ENCODE data around the gene C22orf15. TPM values are rescaled to one million over a fixed set of nuclear protein-coding genes. Genes with fewer than 3 reads are reported as not detected.
"Not testable (repeated sequence)": the region's sequence is repeated elsewhere in the genome, so short reads cannot be mapped to it uniquely, and the experiment has no call there.

Gene C22orf15
- total and polyA plus RNA-seq, 9 donors, result 0.14 to 0.66 (median 0.45) TPM

DNA sequence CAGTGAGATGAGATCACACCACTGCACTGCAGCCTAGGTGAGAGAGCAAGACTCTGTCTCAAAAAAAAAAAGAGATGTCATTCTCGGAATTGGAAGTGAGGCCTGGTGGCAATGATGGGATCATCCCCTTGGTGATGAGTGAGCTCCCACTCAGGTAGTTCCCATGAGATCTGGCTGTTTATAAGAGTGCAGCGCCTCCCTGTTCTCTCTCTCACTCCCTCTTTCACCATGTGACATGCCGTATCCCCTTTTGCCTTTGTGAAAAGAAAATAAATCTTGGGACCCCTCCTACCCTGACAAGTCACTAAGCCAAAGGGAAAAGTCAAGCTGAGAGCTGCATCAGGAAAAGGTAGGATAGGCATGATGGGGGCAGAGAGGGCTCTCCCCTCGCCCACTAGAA, 40.6 kb upstream of the C22orf15 start:
- H3K36me3 ChIP-seq (ENCODE audit: control insufficient read depth, insufficient read depth, low read length), result no peaks in the 10 kb centered on the region
- peaks cover 6% of the 10 kb centered on the region for H3K4me1 ChIP-seq (ENCODE audit: control insufficient read depth, insufficient read depth, low read length)
- H3K9me3 ChIP-seq (replicated peaks; ENCODE audit: control insufficient read depth, low read depth, low read length), result no peaks in the 10 kb centered on the region
- WGBS (ENCODE audit: insufficient coverage), result 63% methylated on average over 1 of the region's 4 CpGs
- H3K27me3 ChIP-seq (ENCODE audit: control insufficient read depth, insufficient read depth, low read length), result no peaks in the 10 kb centered on the region
- no peak for DNase-seq
- no peak overlapping the region for H3K27ac ChIP-seq (ENCODE audit: low read length)
- H3K4me3 ChIP-seq (ENCODE audit: low read length), result no peak overlapping the region

DNA sequence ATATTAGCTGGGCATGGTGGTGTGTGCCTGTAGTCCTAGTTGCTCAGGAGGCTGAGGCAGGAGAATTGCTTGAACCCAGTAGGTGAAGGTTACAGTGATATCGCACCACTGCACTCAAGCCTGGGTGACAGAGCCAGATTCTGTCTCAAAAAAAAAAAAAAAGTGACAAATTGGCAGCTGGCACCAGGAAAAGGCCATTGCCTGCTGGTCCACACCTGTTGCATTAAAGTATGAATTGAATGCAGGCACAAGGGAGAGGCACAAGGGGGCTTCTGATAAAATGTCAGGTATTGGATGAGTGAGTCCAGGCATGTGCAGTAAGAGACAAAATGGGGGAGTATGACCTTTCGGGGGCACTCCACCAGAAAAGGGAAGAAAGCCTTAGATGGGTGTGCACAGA, 40.1 kb upstream of the C22orf15 start:
- 88% methylated on average over 2 of the region's 2 CpGs for WGBS (ENCODE audit: insufficient coverage)
- no peak for DNase-seq
- H3K4me1 ChIP-seq (ENCODE audit: control insufficient read depth, insufficient read depth, low read length), result peaks cover 2% of the 10 kb centered on the region
- no peaks in the 10 kb centered on the region for H3K36me3 ChIP-seq (ENCODE audit: control insufficient read depth, insufficient read depth, low read length)
- H3K27ac ChIP-seq (ENCODE audit: low read length), result no peak overlapping the region
- H3K4me3 ChIP-seq (ENCODE audit: low read length), result no peak overlapping the region
- no peaks in the 10 kb centered on the region for H3K27me3 ChIP-seq (ENCODE audit: control insufficient read depth, insufficient read depth, low read length)
- no peaks in the 10 kb centered on the region for H3K9me3 ChIP-seq (replicated peaks; ENCODE audit: control insufficient read depth, low read depth, low read length)

DNA sequence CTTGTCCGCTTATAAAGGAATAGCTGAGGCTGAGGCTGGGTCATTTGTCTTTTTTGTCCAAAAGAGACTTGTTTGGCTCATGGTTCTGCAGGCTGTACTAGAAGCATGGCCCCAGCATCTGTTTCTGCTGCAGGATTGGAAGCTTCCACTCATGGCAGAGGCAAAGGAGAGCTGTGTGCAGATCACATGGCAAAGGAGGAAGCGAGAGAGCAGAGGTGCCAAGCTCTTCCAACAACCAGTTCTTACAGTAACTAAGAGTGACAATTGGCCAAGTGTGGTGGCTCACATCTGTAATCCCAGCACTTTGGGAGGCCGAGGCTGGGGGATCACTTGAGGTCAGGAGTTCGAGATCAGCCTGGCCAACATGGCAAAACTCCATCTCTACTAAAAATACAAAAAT, 34.7 kb upstream of the C22orf15 start:
- not testable (repeated sequence) for H3K9me3 ChIP-seq (replicated peaks; ENCODE audit: control insufficient read depth, low read depth, low read length); H3K4me3 ChIP-seq (ENCODE audit: low read length); H3K27me3 ChIP-seq (ENCODE audit: control insufficient read depth, insufficient read depth, low read length); H3K36me3 ChIP-seq (ENCODE audit: control insufficient read depth, insufficient read depth, low read length); H3K4me1 ChIP-seq (ENCODE audit: control insufficient read depth, insufficient read depth, low read length); H3K27ac ChIP-seq (ENCODE audit: low read length)
- peak; percentile 37 for DNase-seq
- 63% methylated on average over 1 of the region's 4 CpGs for WGBS (ENCODE audit: insufficient coverage)

DNA sequence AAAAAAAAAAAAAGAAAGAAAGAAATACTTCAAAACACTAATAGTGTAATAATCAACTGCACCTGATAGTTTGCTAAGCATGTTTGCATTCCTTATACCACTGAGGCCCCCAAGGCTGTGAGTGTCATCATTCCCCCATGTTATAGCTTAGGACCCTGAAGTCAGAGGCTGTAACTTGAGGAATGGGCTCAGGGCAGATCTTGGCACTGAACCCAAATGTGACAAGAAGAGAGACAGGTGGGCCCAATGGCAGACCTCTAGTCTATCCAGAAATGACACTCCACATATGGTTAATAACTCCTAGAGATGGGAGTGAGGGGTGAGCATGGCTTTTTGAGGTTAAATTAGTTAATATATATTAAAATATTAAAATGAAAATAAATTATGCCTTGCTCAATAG, 25.1 kb upstream of the C22orf15 start:
- Histone ChIP-seq H3K9me3 (replicated peaks; ENCODE audit: control insufficient read depth, low read depth, low read length) (no peaks in the 10 kb centered on the region), H3K27ac (ENCODE audit: low read length) (no peak overlapping the region)
- peak; percentile 33 for DNase-seq

DNA sequence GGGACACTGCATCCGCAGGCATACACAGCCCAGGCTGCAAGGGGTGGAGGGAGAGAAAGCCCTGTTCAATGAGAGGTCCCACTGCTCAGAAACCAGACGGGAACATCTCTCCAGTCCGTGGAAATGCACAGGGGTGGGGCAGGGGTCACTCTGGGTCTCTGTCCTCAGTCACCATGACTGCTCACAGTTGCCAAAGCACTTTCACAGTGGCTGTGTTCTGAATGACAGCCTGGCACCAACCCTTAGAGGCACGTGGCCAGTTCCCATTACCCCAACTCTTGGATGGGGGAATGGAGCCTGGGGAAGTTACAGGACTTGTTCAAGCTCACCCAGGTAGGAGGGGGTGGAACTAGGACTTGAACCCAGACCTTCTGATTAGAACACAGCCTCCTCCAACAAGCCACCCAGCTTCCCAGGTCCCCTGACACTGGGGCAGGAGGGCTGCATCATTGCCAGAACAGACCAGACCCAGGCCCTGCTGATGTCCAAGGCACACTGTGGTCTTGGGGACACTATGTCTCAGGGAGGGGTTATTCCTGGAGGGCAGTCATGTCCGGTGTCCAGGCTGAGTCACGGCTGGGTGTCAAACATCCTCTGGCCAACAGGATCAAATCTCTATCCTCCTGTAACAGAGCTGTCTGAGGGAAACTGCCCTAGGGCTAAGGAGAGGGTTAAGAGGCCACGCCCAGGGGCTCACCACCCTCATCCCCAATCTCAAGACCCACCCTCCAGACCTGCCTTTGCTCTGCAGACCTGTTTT, 20.1 kb upstream of the C22orf15 start:
- Histone ChIP-seq H3K9me3 (replicated peaks; ENCODE audit: control insufficient read depth, low read depth, low read length) (peaks cover 4% of the 10 kb centered on the region), H3K27ac (ENCODE audit: low read length) (peak overlapping the region; percentile 67), H3K36me3 (ENCODE audit: control insufficient read depth, insufficient read depth, low read length) (peaks cover 46% of the 10 kb centered on the region), H3K4me1 (ENCODE audit: control insufficient read depth, insufficient read depth, low read length) (peaks cover 23% of the 10 kb centered on the region), H3K27me3 (ENCODE audit: control insufficient read depth, insufficient read depth, low read length) (no peaks in the 10 kb centered on the region), H3K4me3 (ENCODE audit: low read length) (no peak overlapping the region)
- no peak for DNase-seq
- WGBS (ENCODE audit: insufficient coverage), result 100% methylated on average over 1 of the region's 7 CpGs

More for the DNA sequence above, 25.1 kb upstream of the C22orf15 start:
- peaks cover 6% of the 10 kb centered on the region for H3K4me1 ChIP-seq (ENCODE audit: control insufficient read depth, insufficient read depth, low read length)
- peaks cover 15% of the 10 kb centered on the region for H3K36me3 ChIP-seq (ENCODE audit: control insufficient read depth, insufficient read depth, low read length)
- H3K27me3 ChIP-seq (ENCODE audit: control insufficient read depth, insufficient read depth, low read length), result no peaks in the 10 kb centered on the region
- no peak overlapping the region for H3K4me3 ChIP-seq (ENCODE audit: low read length)

DNA sequence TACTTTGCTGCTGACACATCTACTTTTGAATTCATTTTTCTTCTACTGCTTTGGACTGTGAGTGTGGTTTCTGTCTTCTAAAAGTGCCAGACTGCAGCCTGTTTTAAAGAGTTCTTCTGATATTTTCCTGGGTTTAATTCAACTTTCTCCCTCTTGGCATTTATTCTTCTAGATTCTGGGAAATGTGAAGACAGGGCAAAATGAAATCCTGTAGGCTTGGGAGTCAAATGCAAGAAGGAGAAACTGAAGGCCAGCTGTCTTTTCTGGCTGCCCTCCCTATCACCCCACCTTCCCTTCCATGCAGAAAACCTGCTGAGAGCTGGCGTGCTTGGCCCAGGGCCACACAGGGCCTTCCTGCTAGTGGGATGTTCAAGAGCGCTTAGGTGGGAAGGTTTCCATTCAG, 19.5 kb upstream of the C22orf15 start:
- Histone ChIP-seq H3K9me3 (replicated peaks; ENCODE audit: control insufficient read depth, low read depth, low read length) (peaks cover 4% of the 10 kb centered on the region), H3K4me3 (ENCODE audit: low read length) (no peak overlapping the region), H3K36me3 (ENCODE audit: control insufficient read depth, insufficient read depth, low read length) (peaks cover 46% of the 10 kb centered on the region), H3K27ac (ENCODE audit: low read length) (peak overlapping the region; percentile 67), H3K27me3 (ENCODE audit: control insufficient read depth, insufficient read depth, low read length) (no peaks in the 10 kb centered on the region), H3K4me1 (ENCODE audit: control insufficient read depth, insufficient read depth, low read length) (peaks cover 23% of the 10 kb centered on the region)
- WGBS (ENCODE audit: insufficient coverage), result no CpG with 5 or more reads among the region's 2 CpGs
- peak; percentile 92 for DNase-seq

DNA sequence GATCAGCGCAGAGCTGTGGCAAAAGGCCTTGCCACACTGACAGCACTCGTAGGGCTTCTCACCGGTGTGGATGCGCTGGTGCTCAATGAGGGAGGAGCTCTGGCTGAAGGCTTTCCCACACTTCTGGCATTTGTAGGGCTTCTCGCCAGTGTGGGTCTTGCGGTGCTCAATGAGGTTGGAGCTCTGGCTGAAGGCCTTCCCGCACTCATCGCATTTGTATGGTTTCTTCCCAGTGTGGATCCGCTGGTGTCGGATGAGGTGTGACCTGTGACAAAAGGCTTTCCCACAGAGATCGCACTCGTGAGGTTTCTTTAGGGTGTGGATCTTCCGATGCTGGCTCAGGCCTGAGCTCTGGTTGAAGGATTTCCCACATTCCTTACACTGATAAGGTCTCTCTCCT, 18.8 kb upstream of the C22orf15 start:
- H3K27me3 ChIP-seq (ENCODE audit: control insufficient read depth, insufficient read depth, low read length), result no peaks in the 10 kb centered on the region
- H3K9me3 ChIP-seq (replicated peaks; ENCODE audit: control insufficient read depth, low read depth, low read length), result peaks cover 4% of the 10 kb centered on the region
- peak overlapping the region; percentile 35 for H3K27ac ChIP-seq (ENCODE audit: low read length)
- 100% methylated on average over 4 of the region's 13 CpGs for WGBS (ENCODE audit: insufficient coverage)
- no peak for DNase-seq
- H3K4me3 ChIP-seq (ENCODE audit: low read length), result no peak overlapping the region
- H3K36me3 ChIP-seq (ENCODE audit: control insufficient read depth, insufficient read depth, low read length), result peaks cover 46% of the 10 kb centered on the region
- H3K4me1 ChIP-seq (ENCODE audit: control insufficient read depth, insufficient read depth, low read length), result peaks cover 23% of the 10 kb centered on the region

DNA sequence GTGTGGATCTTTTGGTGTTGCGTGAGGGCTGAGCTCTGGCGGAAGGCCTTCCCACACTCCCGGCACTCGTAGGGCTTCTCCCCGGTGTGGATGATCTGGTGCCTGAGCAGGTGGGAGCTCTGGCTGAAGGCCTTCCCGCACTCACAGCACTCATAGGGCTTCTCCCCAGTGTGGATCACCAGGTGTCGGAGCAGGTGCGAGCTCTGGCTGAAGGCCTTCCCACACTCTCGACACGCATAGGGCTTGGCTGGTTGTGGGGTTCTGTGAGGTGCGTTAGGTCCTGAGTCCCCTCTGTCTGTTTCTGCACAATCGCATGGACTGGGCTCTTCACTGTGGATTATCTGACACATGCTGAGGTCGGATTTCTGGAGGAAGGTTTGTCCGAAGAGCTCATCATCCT, 18.3 kb upstream of the C22orf15 start:
- Histone ChIP-seq H3K27ac (ENCODE audit: low read length) (no peak overlapping the region), H3K4me3 (ENCODE audit: low read length) (no peak overlapping the region), H3K36me3 (ENCODE audit: control insufficient read depth, insufficient read depth, low read length) (peaks cover 46% of the 10 kb centered on the region), H3K9me3 (replicated peaks; ENCODE audit: control insufficient read depth, low read depth, low read length) (peaks cover 4% of the 10 kb centered on the region), H3K4me1 (ENCODE audit: control insufficient read depth, insufficient read depth, low read length) (peaks cover 23% of the 10 kb centered on the region), H3K27me3 (ENCODE audit: control insufficient read depth, insufficient read depth, low read length) (no peaks in the 10 kb centered on the region)
- WGBS (ENCODE audit: insufficient coverage), result 97% methylated on average over 6 of the region's 14 CpGs
- no peak for DNase-seq

DNA sequence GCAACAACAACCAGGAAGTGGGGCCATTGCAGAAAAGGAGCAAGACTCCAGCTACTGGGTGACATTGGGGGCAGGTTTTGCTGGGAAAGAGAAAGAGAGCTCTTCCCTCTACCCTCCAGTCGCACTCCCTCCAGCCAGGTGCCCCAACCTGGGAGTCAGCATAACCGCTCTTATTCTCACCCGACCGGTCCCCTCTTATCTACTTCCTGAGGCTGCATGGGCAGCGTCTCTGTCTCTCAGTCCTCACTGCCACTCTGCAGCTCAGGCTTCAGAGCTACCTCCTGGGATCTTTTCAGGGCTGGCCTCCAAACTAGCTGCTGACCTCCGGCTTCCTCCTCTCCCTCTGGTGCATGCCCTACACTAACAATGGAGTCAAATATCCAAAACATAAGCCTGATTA, 17.0 kb upstream of the C22orf15 start:
- H3K27me3 ChIP-seq (ENCODE audit: control insufficient read depth, insufficient read depth, low read length), result no peaks in the 10 kb centered on the region
- peaks cover 34% of the 10 kb centered on the region for H3K4me1 ChIP-seq (ENCODE audit: control insufficient read depth, insufficient read depth, low read length)
- peaks cover 44% of the 10 kb centered on the region for H3K36me3 ChIP-seq (ENCODE audit: control insufficient read depth, insufficient read depth, low read length)
- H3K4me3 ChIP-seq (ENCODE audit: low read length), result no peak overlapping the region
- WGBS (ENCODE audit: insufficient coverage), result 88% methylated on average over 4 of the region's 6 CpGs
- H3K27ac ChIP-seq (ENCODE audit: low read length), result no peak overlapping the region
- DNase-seq, result no peak
- H3K9me3 ChIP-seq (replicated peaks; ENCODE audit: control insufficient read depth, low read depth, low read length), result peaks cover 4% of the 10 kb centered on the region

DNA sequence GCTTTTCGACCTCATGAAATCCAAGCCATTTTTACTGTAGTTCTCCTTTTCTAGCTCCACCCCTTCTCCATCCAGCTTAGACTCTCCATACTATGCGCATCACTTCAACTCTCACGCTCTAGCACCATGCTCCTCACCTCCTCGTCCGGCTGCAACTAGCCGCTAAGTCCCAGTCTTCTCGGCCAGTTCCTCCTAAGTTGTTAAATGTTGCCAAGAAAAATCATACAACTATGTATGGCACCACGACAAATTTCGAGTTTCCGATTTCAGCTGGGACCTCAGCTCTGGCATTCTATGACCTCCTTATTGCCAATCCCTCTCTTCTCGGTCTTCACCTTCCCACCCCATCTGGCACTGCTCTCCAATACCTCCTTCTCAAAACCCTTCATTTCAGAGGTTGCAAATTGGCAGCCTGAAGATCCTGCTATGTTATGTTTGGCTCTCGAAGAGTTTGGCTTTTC, 12.9 kb upstream of the C22orf15 start:
- no peaks in the 10 kb centered on the region for H3K27me3 ChIP-seq (ENCODE audit: control insufficient read depth, insufficient read depth, low read length)
- 32% methylated on average over 11 of the region's 12 CpGs for WGBS (ENCODE audit: insufficient coverage)
- no peaks in the 10 kb centered on the region for H3K9me3 ChIP-seq (replicated peaks; ENCODE audit: control insufficient read depth, low read depth, low read length)
- H3K36me3 ChIP-seq (ENCODE audit: control insufficient read depth, insufficient read depth, low read length), result peaks cover 12% of the 10 kb centered on the region
- H3K4me3 ChIP-seq (ENCODE audit: low read length), result no peak overlapping the region
- H3K4me1 ChIP-seq (ENCODE audit: control insufficient read depth, insufficient read depth, low read length), result peaks cover 16% of the 10 kb centered on the region
- H3K27ac ChIP-seq (ENCODE audit: low read length), result peak overlapping the region; percentile 82
- peak; percentile 88 for DNase-seq

DNA sequence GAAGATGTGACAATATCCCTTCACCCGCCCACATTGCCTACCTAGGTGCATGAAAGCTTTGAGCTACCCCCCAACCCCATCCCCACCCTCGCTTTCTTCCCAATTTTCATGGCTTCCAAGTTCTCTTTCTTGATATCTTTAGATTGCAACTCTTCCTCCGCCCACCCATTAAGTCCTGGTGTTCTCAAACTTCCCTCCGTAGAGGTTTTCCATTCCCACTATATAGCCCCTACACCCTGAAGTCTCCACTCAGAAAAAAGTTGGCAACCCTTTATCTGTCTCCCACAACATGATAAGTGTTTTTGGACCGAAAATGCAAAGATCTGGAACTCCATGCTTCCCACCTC, 12.4 kb upstream of the C22orf15 start:
- H3K9me3 ChIP-seq (replicated peaks; ENCODE audit: control insufficient read depth, low read depth, low read length), result no peaks in the 10 kb centered on the region
- no peaks in the 10 kb centered on the region for H3K27me3 ChIP-seq (ENCODE audit: control insufficient read depth, insufficient read depth, low read length)
- peaks cover 8% of the 10 kb centered on the region for H3K36me3 ChIP-seq (ENCODE audit: control insufficient read depth, insufficient read depth, low read length)
- peak overlapping the region; percentile 82 for H3K27ac ChIP-seq (ENCODE audit: low read length)
- H3K4me3 ChIP-seq (ENCODE audit: low read length), result peak overlapping the region; percentile 85
- WGBS (ENCODE audit: insufficient coverage), result 27% methylated on average over 5 of the region's 5 CpGs
- DNase-seq, result no peak
- peaks cover 16% of the 10 kb centered on the region for H3K4me1 ChIP-seq (ENCODE audit: control insufficient read depth, insufficient read depth, low read length)

All from muscle of leg (tissue), 11 donors.